Hepatocyte (in vitro differentiated cells): ENCODE data around the gene CYGB. TPM values are rescaled to one million over a fixed set of nuclear protein-coding genes. Genes with fewer than 3 reads are reported as not detected.
A peak's percentile ranks its signal among the peaks of the same experiment; 100 is the strongest.

Experiments used
- DNase-seq: peaks from one replicate; pipeline ENCODE4 v3.0.0-alpha.2; 2016; ENCODE audit warnings: low spot score
- H2AFZ ChIP-seq: fragments of 200-600 bp; sonication (generic); 2 replicates; pipeline ENCODE4 v1.6.0; 2016; ENCODE audit warnings: antibody characterized with exemption, mild to moderate bottlenecking
- H3K27ac ChIP-seq: fragments of 200-600 bp; sonication (generic); 2 replicates; pipeline ENCODE4 v1.5.1; 2016; ENCODE audit warnings: mild to moderate bottlenecking
- H3K27me3 ChIP-seq: fragments of 200-600 bp; sonication (generic); 2 replicates; pipeline ENCODE4 v1.6.1; 2016
- H3K36me3 ChIP-seq: fragments of 200-600 bp; sonication (generic); replicated peaks from 2 replicates; pipeline ENCODE4 v1.5.1; 2016; ENCODE audit warnings: low read depth; ENCODE audit not compliant: insufficient read depth
- H3K4me1 ChIP-seq: fragments of 200-600 bp; sonication (generic); 2 replicates; pipeline ENCODE4 v1.5.1; 2016; ENCODE audit warnings: mild to moderate bottlenecking, moderate library complexity; ENCODE audit not compliant: insufficient read depth
- H3K4me2 ChIP-seq: fragments of 200-600 bp; sonication (generic); 2 replicates; pipeline ENCODE4 v1.6.0; 2016
- H3K4me3 ChIP-seq: fragments of 200-600 bp; sonication (generic); 2 replicates; pipeline ENCODE4 v1.5.1; 2016; ENCODE audit warnings: mild to moderate bottlenecking
- H3K79me2 ChIP-seq: fragments of 200-600 bp; sonication (generic); 2 replicates; pipeline ENCODE4 v1.6.0; 2017; ENCODE audit warnings: mild to moderate bottlenecking
- H3K9me2 ChIP-seq: fragments of 200-600 bp; sonication (generic); replicated peaks from 2 replicates; pipeline ENCODE4 v1.6.0; 2017; ENCODE audit warnings: mild to moderate bottlenecking; ENCODE audit not compliant: insufficient read depth
- H3K9me3 ChIP-seq: fragments of 200-600 bp; sonication (generic); 2 replicates; pipeline ENCODE4 v1.5.1; 2016; ENCODE audit warnings: low read depth, mild to moderate bottlenecking
- H4K20me1 ChIP-seq: fragments of 200-600 bp; sonication (generic); 2 replicates; pipeline ENCODE4 v1.6.0; 2016; ENCODE audit warnings: mild to moderate bottlenecking; ENCODE audit not compliant: insufficient read depth, poor library complexity, severe bottlenecking
- EZH2 ChIP-seq: fragments of 200-600 bp; sonication (generic); IDR thresholded peaks from 2 replicates; pipeline ENCODE4 v1.6.1; 2016; ENCODE audit warnings: antibody characterized with exemption, mild to moderate bottlenecking, borderline replicate concordance
- EZH2phosphoT487 ChIP-seq: fragments of 200-600 bp; sonication (generic); IDR thresholded peaks from one replicate; pipeline ENCODE4 v1.6.1; 2018; ENCODE audit warnings: antibody characterized with exemption, mild to moderate bottlenecking, low read depth, moderate library complexity; ENCODE audit not compliant: unreplicated experiment, severe bottlenecking
- WGBS: methylation state at CpG from one replicate; pipeline ENCODE4 v1.1.6; 2016; ENCODE audit warnings: low lambda C conversion rate; ENCODE audit errors: missing lambda C conversion rate; 5-methylcytosine and 5-hydroxymethylcytosine counted together
- polyA plus RNA-seq: library from polyadenylated mRNA; unstranded; fragments of >200 nt; fragmentation: Nextera tagmentation; extraction: Ambion mirVana; gene quantifications from 2 replicates; pipeline ENCODE4 v1.2.1, GENCODE V29; 2016
- total RNA-seq: library from RNA; depleted of rRNA; stranded (reverse); fragments of >200 nt; gene quantifications from 2 replicates; pipeline ENCODE4 v1.2.3, GENCODE V29; 2014
- TF ChIP-seq, protein P1 (sequence below): fragments of 200-600 bp; sonication (generic); IDR thresholded peaks from 2 replicates; pipeline ENCODE4 v1.5.1; 2016; ENCODE audit warnings: antibody characterized with exemption, mild to moderate bottlenecking; ENCODE audit not compliant: poor library complexity

CYGB gene
- total and polyA plus RNA-seq, 2 experiments from 2014 or later: 7.8 to 13.8 TPM

DNA sequence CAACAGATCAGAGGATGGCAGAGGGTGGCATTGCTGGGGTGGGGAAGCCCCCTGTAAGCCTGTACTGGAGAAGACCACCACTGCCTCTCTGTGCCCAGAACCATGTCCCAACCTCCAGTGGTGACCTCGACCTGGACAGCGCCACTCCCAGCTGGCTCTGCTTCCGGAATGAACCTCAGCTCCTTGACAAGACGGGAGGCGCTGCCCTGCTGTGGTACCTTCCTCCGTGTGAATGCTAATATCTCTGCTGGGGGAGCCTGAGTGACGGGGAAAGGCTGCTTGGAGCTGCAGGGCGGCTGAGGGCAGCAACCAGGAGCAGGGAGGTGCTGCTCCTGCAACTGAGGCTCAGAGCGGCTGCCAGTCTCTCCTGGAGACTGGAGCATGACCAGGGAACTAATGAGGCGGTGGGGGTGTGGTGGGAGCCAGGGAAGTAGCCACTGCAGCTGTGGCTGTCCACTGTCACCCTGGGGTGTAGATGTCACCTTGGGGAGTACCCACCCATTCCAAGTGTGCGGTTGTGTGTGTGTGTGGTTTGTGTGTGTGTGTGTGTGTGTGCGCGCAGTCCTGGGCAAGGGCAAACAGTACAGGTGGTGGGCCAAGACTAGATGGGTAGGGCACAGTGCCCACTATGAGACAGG lies 8.5 kb upstream of the CYGB start:
- no peak overlapping the region for H3K4me3 ChIP-seq
- H3K4me2 ChIP-seq: no peak overlapping the region
- no peaks in the 10 kb centered on the region for H4K20me1 ChIP-seq
- no peak overlapping the region for H3K27ac ChIP-seq
- DNase-seq: no peak
- no peaks in the 10 kb centered on the region for H3K79me2 ChIP-seq
- TF ChIP-seq EZH2: no peak
- TF ChIP-seq, protein P1, sequence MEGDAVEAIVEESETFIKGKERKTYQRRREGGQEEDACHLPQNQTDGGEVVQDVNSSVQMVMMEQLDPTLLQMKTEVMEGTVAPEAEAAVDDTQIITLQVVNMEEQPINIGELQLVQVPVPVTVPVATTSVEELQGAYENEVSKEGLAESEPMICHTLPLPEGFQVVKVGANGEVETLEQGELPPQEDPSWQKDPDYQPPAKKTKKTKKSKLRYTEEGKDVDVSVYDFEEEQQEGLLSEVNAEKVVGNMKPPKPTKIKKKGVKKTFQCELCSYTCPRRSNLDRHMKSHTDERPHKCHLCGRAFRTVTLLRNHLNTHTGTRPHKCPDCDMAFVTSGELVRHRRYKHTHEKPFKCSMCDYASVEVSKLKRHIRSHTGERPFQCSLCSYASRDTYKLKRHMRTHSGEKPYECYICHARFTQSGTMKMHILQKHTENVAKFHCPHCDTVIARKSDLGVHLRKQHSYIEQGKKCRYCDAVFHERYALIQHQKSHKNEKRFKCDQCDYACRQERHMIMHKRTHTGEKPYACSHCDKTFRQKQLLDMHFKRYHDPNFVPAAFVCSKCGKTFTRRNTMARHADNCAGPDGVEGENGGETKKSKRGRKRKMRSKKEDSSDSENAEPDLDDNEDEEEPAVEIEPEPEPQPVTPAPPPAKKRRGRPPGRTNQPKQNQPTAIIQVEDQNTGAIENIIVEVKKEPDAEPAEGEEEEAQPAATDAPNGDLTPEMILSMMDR: no peak
- TF ChIP-seq EZH2phosphoT487: no peak
- H3K4me1 ChIP-seq: peaks cover 54% of the 10 kb centered on the region
- no peak overlapping the region for H2AFZ ChIP-seq
- WGBS: 78% methylated on average over 13 of the region's 13 CpGs
- no peaks in the 10 kb centered on the region for H3K9me3 ChIP-seq
- H3K27me3 ChIP-seq: no peaks in the 10 kb centered on the region
- no peaks in the 10 kb centered on the region for H3K9me2 ChIP-seq
- no peaks in the 10 kb centered on the region for H3K36me3 ChIP-seq

DNA sequence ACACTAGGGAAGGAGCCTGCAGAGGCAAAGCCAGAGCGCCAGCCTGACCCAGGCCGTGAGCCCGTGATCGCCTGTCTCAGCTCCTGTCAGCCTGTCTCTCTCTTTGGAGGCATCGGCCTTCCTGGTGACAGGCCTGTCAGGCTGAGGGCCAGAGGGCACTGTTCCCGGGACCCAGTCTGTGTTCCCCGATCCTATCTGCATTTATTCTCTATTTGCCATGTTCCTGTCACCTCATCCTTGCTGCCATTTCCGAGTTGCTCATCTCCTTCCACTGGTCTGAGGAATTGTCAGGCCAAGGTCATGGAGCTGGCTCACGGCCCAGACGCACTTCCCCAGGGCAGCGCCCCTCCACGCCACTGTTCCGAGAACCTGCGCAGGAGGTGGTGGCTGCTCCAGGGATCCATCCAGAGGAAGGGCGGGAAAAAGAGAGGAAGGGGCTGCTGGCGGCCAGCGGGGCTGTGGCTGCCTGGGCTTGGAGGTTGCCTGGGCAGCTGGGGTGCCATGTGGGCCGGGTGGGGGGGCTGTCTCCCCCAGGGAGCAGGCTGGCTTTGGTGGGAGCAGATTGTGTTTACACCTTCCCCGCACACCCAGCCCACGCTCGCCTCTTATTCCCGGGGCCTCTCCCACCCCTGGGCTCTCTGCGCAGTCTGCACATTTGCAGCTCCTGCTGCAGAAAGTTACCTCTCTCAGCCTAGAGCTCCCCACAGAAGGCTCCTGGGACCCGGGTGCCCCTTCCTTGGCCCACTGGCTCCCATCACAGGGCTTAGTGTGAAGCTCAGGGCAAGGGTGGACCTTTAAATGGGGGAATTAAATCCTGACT lies 7.2 kb upstream of the CYGB start:
- WGBS: 70% methylated on average over 22 of the region's 24 CpGs
- no peaks in the 10 kb centered on the region for H3K36me3 ChIP-seq
- H3K27ac ChIP-seq: peak overlapping the region; percentile 60

DNA sequence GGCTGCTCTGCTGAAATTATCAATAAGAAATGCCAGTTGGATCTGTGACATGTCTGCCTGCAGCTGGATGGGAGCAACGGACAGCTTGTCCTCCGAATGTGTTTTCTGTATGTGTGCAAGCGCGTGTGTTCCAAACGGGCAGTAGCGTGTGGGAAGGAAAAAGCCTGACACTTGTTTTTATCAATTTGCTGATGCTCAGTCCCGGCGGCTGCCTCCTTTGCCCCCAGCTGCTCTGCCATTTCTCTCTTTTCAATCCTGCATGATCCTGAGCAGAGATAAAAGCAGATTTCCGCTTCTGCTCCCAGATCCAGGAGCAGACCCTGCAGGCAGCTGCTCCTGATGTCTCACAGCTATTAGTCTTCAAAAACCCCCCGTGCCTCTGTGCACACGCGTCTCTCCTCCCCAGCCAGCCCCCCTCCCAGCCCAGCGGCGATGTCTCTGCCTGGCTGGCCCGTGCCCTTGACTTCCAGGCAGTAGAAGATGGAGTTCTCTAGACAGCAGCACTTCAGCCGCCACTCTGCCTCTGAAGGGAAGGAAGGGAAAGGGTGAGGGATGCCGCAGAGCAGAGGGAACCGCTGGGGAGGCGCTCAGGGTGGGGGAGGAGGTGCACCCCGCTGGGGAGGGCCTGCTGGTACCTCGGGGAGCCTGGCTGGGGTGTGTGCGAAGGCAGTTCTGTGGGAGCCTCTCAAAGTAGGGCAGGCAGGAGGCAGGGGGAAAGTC lies 6.5 kb upstream of the CYGB start:
- H3K27ac ChIP-seq: peak overlapping the region; percentile 60
- no peaks in the 10 kb centered on the region for H4K20me1 ChIP-seq
- no peaks in the 10 kb centered on the region for H3K9me2 ChIP-seq
- H3K79me2 ChIP-seq: no peaks in the 10 kb centered on the region
- WGBS: 41% methylated on average over 17 of the region's 22 CpGs
- H3K4me2 ChIP-seq: peak overlapping the region; percentile 66
- DNase-seq: peak; percentile 51
- H3K4me3 ChIP-seq: no peak overlapping the region
- no peak for TF ChIP-seq EZH2phosphoT487
- no peak for TF ChIP-seq EZH2
- TF ChIP-seq, protein P1: no peak
- H3K4me1 ChIP-seq: peaks cover 54% of the 10 kb centered on the region
- no peaks in the 10 kb centered on the region for H3K36me3 ChIP-seq
- H3K27me3 ChIP-seq: peaks cover 6% of the 10 kb centered on the region
- H2AFZ ChIP-seq: no peak overlapping the region
- H3K9me3 ChIP-seq: no peaks in the 10 kb centered on the region

More for the DNA sequence above, 7.2 kb upstream of the CYGB start:
- H3K79me2 ChIP-seq: no peaks in the 10 kb centered on the region
- no peaks in the 10 kb centered on the region for H3K27me3 ChIP-seq
- H3K9me2 ChIP-seq: no peaks in the 10 kb centered on the region
- DNase-seq: no peak
- TF ChIP-seq EZH2phosphoT487: no peak
- no peaks in the 10 kb centered on the region for H3K9me3 ChIP-seq
- H3K4me3 ChIP-seq: no peak overlapping the region
- no peak overlapping the region for H2AFZ ChIP-seq
- H3K4me2 ChIP-seq: peak overlapping the region; percentile 66
- H4K20me1 ChIP-seq: no peaks in the 10 kb centered on the region
- H3K4me1 ChIP-seq: peaks cover 54% of the 10 kb centered on the region
